NCI-H2107 (cell line): ENCODE results near the gene SPATA31C2.
"Not testable (repeated sequence)": the region's sequence is repeated elsewhere in the genome, so short reads cannot be mapped to it uniquely, and the experiment has no call there.

Experiments
- DNase-seq: peaks from one replicate; lab custom pipeline; 2025; lab: John Stamatoyannopoulos, UW

SPATA31C2 gene

GRCh38 chr9:88123413-88123812 lies 14.9 kb downstream of the SPATA31C2 start:
- not testable (repeated sequence) for DNase-seq

- not testable (repeated sequence) for DNase-seq
Measured at GRCh38 chr9:88118121-88118520, 20.2 kb downstream of the SPATA31C2 start.

- DNase-seq: not testable (repeated sequence)
Measured at GRCh38 chr9:88114968-88115612, 23.2 kb downstream of the SPATA31C2 start.

- not testable (repeated sequence) for DNase-seq
Measured at GRCh38 chr9:88114283-88114967, 23.9 kb downstream of the SPATA31C2 start.

GRCh38 chr9:88113156-88114130 lies 24.8 kb downstream of the SPATA31C2 start:
- DNase-seq: not testable (repeated sequence)

GRCh38 chr9:88110026-88110425 lies 28.2 kb downstream of the SPATA31C2 start:
- no peak for DNase-seq

- no peak for DNase-seq
Measured at GRCh38 chr9:88108779-88109178, 29.5 kb downstream of the SPATA31C2 start.

- no peak for DNase-seq
Measured at GRCh38 chr9:88106492-88106891, 31.8 kb downstream of the SPATA31C2 start.

GRCh38 chr9:88092797-88093331 lies 45.4 kb downstream of the SPATA31C2 start:
- DNase-seq: no peak

GRCh38 chr9:88090151-88090581 lies 48.1 kb downstream of the SPATA31C2 start:
- no peak for DNase-seq

GRCh38 chr9:88087906-88088305 lies 50.4 kb downstream of the SPATA31C2 start:
- DNase-seq: no peak

- DNase-seq: no peak
Measured at GRCh38 chr9:88085476-88085875, 52.8 kb downstream of the SPATA31C2 start.

- no peak for DNase-seq
Measured at GRCh38 chr9:88084357-88085183, 53.7 kb downstream of the SPATA31C2 start.
